NCI-H2081 (cell line): ENCODE measurements around the gene MTUS2.

Experiments
- DNase-seq, 2 experiments: peaks; one replicate each; lab custom pipeline; 2025; lab: John Stamatoyannopoulos, UW

Gene MTUS2

DNA sequence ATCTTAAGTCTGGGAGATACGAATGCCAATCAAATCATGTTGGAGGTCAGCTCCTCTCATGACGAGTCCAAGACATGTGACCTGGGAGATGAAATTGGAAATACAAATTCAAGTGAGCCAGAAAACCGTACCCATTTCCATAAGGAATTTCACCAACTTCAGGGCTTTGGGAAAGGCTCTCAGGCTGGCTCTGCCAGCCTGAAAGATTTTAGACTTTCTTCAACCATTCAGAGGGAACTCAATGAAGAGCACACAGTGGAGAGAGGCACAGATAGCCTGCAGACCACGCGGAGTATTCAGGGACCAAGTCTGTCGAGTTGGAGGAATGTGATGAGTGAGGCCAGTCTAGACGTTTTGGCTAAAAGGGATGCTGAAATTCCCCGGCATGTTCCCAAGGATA is 204.6 kb downstream of the MTUS2 start:
- DNase-seq: no peak

DNA sequence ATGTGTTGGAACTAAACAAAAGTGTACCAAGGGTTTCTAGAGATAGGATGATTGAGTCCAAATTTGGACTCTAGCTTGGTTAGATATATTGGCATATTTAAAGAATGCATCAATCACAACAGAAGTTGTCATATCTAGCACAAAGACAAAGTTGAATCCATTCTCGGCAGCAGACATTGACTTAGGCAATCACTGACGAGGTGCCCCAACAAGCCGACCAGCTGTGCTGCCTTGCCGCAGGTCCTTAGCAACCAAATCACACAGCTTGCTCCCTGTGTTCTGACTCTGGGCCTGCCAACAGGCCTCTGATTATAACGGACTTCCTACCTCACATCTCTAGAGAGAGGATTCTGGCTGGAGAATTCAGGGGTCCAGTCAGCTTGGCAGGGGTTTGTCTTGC is 208.7 kb downstream of the MTUS2 start:
- no peak for DNase-seq

DNA sequence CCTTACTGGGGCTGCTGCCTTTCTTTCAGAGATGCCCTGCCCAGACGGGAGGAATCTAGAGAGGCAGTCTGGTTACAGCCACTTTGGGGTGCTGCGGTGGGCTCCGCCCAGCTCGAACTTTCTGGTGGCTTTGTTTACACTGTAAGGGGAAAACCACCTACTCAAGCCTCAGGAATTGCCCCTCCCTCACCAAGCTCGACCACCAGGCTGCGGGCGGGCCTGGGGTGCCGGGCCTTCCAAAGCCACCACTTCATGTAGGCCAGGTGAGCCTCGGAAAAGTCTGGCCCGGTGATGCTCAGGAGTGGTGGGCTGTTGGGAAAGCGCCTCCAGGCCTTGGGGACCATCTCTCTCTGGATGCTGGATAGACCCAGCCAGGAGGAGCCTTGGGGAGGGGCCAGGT is 218.6 kb downstream of the MTUS2 start:
- DNase-seq: no peak

DNA sequence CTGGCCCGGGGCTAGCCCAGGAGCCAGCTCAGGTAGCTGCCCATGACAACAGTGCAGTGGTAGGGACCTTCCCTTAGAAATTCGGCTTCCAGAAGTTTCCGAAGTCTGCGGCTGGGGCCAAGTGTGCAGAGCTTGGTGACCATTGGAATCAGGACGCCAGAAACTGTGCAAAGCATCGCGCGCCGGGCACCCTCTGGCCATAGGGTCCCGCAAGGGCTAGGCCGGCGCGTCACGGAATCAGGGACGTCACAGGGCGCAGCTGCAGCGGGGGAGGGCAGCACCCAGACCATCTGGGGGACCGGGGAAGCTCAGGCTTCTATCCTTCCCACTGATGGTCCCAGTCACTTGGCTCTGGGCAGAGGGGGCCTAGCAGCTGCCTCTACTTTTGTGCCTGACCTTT is 219.1 kb downstream of the MTUS2 start:
- DNase-seq: no peak

DNA sequence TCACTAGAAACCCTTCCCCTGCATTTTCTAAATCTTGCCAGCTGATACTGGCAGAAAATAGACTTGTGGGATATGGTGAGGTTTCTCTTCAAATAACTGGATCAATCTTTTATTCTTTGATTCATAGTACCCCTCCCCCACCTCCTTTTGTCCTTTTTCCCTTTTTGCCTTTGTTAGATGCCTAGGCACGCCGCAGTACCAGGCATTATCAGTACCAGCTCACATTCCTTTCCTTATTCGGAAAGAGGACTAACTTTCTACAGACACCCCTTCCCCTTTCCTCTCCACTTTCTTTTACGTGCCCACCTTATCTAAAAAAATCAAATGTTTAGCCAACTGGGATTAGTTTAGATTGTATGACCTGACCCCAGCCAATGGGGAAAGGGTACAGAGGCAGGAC is 226.4 kb downstream of the MTUS2 start:
- DNase-seq: no peak

DNA sequence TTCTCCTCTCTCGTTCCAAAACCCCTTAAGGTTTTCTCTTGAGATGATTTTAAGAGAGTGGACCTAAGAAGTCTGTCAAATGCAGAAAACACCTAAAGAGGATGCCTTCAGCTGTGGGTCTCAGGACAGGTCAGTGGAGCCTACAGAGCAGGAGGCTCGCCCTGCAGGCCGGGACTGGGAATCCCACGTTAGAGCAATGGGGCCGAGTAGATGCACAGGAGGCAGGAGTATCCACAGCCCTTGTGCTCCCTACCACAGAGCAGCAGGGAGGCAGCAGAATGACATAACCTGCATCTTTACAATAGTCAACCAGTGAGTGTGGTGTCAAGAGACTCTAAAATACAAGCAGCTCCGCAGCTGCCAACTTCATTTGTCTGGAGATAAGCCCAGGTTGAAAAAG is 229.4 kb downstream of the MTUS2 start:
- no peak for DNase-seq

DNA sequence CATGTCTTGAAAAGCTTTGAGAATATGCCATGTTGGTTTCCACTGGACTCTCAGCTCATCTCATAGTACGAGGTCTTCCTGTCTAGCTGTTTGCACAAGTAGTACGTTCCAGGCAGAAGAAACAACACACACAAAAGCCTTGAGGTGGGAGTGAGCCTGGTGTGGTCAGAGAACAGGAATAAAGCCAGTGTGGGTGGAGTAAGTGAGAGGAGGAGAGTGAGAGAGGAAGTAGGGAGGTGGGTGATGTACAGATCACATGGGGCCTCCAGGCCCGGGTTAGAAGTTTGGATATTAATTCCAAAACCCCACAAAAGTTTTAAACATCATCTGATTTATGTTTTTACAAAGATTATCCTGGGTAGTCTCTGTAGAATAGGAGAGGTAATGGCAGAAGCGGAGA is 230.6 kb downstream of the MTUS2 start:
- DNase-seq: no peak

DNA sequence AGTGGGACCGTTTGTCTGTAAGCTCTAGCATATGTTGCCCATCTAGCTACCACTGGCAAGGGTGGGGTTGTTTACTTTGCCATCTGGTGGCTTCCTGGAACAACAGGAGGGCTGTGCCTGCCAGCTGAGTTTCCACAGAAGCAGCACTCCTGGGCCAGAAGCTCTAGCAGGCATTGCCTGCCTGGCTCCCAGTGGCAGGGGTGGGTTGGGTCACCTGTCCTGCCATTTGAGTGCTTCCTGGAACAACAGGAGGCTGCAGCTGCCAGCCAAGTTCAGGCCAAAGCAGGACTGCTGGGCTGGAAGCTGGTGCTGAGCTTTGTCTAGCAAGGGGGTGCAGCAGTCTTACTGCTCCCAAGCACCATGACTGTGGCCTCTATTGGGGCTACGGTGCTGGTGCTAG is 239.7 kb downstream of the MTUS2 start:
- DNase-seq: no peak

DNA sequence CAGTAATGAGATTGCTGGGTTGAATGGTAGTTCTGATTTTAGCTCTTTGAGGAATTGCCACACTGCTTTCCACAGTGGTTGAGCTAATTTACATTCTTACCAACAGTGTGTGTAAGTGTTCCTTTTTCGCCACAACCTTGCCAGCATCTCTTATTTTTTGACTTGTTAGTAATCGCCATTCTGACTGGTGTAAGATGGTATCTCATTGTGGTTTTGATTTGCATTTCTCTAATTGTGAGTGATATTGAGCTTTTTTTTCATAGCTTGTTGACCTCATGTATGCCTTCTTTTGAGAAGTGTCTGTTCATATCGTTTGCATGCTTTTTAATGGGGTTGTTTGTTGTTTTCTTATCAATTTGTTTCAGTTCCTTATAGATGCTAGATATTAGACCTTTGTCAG is 245.0 kb downstream of the MTUS2 start:
- no peak for DNase-seq

DNA sequence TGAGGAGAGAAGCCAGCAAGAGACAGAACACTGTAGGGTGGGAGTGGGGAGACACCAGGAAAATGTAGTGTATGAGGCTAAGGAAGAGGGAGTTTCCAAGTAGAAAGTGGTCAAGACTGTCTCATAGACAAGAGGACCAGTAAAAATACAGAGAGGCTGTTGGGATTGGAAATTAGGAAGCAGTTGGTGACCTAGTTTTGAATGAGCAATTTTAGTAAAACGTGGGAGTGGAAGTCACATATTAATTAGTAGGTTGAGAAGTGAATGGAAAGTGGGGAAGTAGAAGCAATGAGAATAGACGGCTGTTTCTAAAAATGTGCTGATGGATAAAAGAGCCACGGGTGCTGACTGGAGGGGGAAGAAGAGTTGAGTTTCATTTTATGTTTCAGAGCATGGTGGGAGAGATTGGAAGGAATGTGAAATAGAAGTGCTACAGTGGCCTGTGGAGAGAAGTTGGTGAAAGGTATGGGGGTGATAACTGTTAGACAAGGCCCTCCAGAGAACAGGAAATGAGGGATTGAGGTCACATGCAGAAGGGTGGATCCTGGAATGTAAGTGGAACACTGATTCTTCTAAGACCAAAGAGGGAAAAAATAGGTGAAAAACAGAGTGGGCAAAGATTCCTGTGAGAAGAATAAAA is 247.3 kb downstream of the MTUS2 start:
- DNase-seq: no peak

DNA sequence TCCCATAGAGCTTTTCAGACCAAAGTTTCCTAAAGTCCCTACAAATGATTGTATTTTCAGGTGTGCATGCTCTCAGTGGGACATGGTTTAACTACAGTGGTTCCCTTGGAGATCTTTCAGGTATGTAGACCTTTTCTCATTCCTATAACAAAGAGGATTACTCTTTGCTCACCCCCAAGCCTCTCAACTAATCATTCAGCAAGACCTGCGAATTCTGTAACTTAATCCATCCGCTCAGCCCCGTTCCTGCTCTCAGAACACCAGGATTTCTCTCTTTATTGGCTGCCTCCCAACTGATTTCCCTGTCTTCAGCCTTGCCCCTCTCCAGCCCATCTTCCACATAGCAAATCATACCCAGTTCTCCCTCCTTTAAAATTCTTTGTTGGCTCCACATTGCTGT is 253.6 kb downstream of the MTUS2 start:
- no peak for DNase-seq

DNA sequence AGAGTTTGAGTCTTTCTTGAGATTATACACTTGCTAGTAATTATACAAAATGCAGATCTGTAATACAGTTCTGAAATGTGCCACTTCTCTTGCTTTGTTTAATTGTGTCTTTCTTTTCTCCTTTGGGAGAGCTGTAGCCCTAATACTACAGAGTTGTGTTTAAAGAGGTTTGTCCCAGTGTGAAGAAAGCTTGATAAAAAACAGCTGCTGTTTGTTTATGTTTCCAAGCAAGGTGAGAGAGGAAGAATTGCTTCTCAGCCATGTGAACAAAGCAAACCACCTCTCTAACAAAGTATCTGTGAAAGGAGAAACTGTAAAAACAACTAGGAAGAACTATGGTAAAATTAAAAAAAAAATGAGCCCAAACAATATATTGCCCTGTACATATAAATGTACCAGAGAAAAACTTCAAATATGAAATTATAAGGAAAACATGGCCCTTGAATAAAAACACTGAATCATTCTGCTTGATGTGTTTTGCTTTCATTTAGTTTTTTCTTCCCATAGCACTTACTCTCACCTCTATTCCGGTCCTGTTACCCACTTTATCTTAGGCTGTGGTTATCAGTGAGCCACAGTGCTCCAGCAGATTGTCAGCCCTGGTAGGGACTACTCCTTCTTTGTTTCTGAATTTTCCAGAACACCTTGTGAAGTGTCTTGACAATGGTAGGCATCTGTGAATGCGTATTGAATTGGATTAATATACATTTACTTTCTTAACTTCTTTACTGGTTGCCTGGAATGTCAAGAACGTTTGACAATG is 257.1 kb downstream of the MTUS2 start:
- no peak for DNase-seq

DNA sequence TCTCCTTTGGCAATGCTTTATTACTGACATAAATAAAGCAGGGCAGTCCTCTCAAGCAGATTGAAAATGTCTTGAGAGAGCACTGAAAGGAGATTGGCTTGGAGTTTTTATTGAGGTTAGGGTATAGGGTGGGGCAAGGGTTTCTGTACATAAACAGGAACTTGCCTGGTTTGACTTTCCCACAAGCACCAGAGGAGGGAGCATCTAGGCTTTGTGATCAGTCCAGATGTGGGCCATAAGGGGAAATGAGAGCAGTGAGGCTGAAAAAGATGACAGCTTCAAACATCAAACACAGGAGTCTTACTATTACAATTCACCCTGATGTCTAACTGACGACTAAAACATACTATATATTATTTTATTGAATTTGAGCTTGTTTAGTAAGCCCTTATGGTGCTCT is 260.9 kb downstream of the MTUS2 start:
- no peak for DNase-seq

DNA sequence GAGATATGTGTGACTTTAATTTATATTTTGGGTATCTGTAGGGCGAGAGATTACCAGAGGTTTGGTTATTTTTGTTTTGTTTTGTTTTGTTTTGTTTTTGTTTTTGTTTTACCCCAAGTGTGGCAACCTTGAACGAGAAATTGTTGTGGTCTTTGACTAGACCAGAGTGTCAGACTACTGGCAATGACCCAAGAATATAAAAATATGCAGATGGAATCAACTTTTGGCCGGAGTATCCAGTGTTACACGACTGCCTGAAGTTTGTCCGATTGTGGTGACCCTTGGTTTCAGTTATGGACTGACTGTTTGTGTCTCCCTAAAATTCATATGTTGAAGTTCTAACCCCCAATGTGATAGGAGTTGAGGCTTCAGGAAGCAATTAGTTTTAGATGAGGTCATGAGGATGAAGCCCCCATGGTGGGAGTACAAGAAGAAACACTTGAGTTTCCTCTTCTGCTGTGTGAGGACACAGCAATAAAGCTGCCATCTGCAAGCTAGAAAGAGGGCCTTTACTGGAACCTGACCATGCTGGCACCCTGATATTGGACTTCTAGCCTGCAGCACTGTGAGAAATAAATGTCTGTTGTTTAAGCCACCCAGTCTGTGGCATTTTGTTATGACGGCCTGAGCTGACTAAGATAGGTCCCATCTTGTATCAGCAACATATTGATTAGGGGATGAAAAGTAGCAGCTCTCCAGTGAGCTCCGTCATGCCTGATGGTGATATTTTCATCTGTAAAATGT is 261.7 kb downstream of the MTUS2 start:
- no peak for DNase-seq

DNA sequence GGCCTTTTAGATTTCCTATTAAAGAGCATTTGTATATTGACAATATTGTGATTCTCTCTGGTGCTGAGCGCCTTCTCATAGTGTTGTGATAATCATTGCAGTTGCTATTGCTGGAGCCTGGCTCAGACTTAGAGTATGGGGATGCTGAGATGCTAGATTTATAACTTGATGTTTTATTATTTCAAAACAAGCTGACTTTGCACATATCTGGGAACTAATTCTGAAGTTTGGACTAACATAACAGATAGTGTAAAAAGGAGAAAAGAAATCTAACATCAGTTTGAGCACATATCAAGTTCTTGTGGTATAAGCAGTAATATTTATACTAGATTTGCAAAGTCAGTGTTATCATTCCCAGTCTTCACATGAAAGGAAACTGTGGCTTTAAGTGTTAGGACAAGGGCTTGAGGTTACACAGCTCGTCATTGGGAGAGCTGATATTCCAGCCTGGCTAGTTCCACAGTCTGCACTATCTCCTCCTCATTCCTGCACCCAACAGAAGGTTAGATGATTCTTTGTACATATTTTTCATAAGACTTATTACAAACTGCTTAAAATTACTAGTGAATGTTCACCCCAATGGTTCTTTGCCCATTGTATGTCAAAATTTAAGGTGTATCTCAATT is 279.8 kb downstream of the MTUS2 start:
- DNase-seq: no peak

DNA sequence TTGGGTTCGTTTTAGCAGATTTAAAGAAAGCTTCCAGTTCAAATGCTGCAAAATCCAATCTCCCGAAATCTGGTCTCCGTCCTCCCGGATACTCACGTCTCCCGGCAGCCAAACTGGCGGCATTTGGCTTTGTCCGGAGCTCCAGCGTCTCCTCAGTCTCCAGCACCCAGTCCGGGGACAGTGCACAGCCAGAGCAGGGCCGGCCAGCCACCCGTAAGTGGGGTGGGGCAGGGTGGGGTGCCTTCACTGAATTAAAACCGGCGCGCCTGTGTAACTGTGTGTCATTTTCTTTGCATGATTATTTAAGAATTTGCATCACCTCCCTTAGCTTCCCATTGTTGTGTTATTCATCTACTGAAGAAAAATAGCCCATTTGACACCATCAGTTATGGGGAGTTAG is 280.6 kb downstream of the MTUS2 start:
- no peak for DNase-seq

DNA sequence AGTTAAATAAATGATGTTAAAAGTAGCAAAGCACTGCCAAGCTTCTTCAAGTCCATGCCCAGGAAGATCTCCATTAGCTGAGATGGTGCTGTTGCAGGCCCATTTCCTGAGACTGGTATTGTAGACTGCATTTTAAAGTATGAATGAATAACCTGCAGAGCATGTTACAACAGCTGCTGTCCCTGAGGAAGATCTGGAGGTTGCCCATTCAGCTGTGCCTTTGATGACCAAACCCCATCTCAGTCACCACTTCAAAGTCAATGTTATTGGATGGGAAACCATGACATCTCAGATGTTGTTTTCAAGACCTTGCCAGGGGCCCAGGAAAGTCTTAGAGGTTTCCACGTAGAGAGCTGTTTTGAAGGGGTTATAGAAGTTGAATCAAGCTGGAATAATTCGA is 281.3 kb downstream of the MTUS2 start:
- DNase-seq: no peak

DNA sequence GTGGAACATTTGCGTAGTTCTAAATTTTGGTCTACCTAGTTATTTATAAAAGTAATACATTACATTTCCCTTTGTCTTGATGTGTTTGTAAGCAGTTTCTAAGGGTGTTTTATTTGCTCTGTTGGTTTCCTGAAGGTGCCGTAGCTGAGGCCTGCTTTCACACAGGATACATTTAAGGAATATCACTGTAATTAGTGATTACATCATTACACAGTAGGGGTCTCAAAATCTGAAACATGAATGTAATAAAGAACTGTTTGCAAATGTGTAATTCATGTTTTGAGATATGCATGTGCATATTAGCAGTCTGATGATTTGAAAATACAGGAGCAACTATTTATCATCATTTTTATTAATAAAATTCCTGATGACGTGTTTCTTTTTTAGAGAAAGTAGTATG is 281.8 kb downstream of the MTUS2 start:
- DNase-seq: no peak

DNA sequence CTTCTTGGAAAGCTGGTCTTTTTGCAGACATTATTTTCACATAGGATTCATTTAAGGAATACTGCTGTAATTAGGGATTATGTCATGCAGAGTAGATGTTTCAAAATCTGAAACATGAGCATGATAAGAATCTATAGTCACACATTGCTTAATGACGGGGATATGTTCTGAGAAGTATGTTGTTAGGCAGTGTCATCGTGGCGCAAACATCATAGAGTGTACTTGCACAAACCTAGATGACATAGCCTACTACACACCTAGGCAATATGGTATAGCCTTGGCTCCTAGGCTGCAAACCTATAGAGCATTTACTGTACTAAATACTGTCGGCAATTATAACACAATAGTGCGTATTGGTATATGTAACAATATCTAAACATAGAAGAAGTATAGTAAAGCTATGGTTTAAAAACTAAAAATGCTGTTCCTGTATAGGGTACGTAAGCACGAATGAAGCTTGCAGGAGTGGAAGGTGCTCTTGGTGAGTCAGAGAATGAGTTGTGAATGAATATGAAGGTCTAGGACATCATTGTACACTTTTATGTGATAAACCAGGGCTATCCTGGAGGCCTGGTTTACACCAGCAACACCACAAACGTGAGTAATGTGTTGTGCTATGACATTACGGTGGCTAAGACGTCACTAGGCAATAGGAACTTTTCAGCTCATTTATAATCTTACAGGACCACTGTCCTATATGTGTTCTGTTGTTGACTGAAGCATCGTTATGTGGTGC is 283.1 kb downstream of the MTUS2 start:
- no peak for DNase-seq

DNA sequence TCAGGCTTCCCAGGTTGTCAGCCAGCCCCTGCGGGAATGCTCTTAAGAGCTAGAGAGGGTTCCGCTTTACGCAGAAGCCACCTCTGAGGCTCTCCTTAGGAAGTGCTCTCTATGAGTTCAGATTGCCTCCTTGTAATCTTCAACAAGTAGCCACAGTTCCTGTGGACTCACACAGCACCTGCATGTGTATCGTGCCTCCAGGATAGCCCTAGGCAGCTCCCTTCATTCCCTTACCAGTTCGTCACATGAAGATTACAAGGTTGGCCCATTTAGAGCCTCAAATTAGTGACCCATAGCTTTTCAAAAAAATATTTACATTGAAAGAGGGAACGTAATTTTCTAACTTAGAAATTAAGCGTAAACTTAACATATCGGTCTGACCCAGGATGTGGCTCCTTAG is 284.3 kb downstream of the MTUS2 start:
- DNase-seq: no peak

DNA sequence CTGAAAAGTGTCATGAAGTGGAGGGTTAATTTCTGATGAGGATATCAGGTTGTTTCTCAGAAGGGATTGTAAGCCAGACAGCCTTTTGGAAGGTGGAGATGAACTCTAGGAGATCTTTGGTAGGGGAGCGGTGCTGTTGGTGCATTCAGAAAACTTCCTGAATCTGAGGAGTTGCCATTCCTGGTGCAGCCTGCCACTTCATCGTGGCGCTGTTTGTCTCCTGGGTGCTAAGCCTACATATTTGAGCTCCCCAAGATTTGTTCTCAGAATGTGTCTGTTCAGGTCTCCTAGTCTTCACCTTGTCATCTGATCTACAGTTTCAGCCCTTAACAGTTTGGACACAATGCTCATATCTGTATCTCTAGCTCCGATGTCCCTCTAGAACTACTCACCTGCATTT is 285.6 kb downstream of the MTUS2 start:
- DNase-seq: no peak

DNA sequence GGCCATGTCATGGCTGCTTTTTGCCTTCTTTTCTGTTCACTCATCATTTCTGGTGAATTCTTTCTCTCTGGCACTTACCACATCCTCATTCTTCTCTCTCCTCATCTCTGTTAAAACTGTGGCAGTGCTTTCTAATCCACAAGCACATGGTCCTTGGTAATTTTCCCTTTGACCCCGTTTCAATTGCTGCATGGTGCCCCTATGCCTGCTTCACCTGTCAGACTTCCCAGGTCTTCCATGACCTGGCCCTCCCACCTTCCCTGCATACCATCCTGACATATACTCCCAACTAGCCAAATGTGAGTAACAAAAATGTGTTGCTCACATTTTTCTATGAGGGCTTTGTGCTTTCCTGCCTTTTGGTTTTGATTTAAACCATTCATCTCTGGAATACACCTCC is 286.5 kb downstream of the MTUS2 start:
- DNase-seq: no peak
